Astrocyte (in vitro differentiated cells and primary cell): ENCODE measurements around the gene ENTHD1.

Experiments
- CTCF ChIP-seq: IDR thresholded peaks from 2 replicates; pipeline ENCODE4 v1.5.1; 2011; ENCODE audit warnings: low read depth, mild to moderate bottlenecking, inconsistent platforms, low read length, moderate library complexity; ENCODE audit not compliant: insufficient read depth
- EZH2 ChIP-seq: IDR thresholded peaks from 2 replicates; pipeline ENCODE4 v1.6.1; 2012; ENCODE audit warnings: mild to moderate bottlenecking, low read length, inconsistent platforms; ENCODE audit not compliant: insufficient read depth

- no peak for TF ChIP-seq CTCF
- no peak for TF ChIP-seq EZH2
Measured at GRCh38 chr22:39847477-39847876, 46.1 kb downstream of the ENTHD1 start.
